H1 (cell line): ENCODE data around the gene ST3GAL3. TPM values are rescaled to one million over a fixed set of nuclear protein-coding genes. Genes with fewer than 3 reads are reported as not detected.

ENCODE experiments used
- ATF3 ChIP-seq: IDR thresholded peaks from 2 replicates; pipeline ENCODE4 v1.6.1; 2011; ENCODE audit warnings: low read depth, mild to moderate bottlenecking, low read length; ENCODE audit not compliant: insufficient read depth
- CHD1 ChIP-seq: IDR thresholded peaks from 2 replicates; pipeline ENCODE4 v1.6.1; 2012; ENCODE audit warnings: low read depth, low read length, improper control_type of control experiment
- CHD2 ChIP-seq: IDR thresholded peaks from 2 replicates; pipeline ENCODE4 v1.6.1; 2012; ENCODE audit warnings: low read length, improper control_type of control experiment
- CHD7 ChIP-seq: fragments of 300-600 bp; sonication (generic); IDR thresholded peaks from 2 replicates; pipeline ENCODE4 v1.7.1; 2012; ENCODE audit warnings: low read length, moderate library complexity, mild to moderate bottlenecking, inconsistent platforms; ENCODE audit not compliant: insufficient replicate concordance
- GABPA ChIP-seq: IDR thresholded peaks from 2 replicates; pipeline ENCODE4 v1.6.1; 2011; ENCODE audit warnings: mild to moderate bottlenecking, low read length, moderate library complexity, borderline replicate concordance; ENCODE audit not compliant: insufficient read depth
- HDAC2 ChIP-seq, 2 experiments: fragments of 300-600 bp in 1 of 2; sonication (generic) in 1 of 2; IDR thresholded peaks; 2 replicates each; pipeline ENCODE4 v1.6.1; 2011 to 2012; ENCODE audit warnings: low read depth in 2 of 2, low read length in 2 of 2, mild to moderate bottlenecking in 2 of 2, moderate library complexity in 2 of 2, borderline replicate concordance in 1 of 2, inconsistent platforms in 1 of 2
- MAFK ChIP-seq: IDR thresholded peaks from 2 replicates; pipeline ENCODE4 v1.6.1; 2012; ENCODE audit warnings: low read depth, mild to moderate bottlenecking, improper control_type of control experiment, low read length
- POLR2A ChIP-seq, 2 experiments: IDR thresholded peaks; 1 replicate in 1 of 2; 2 replicates in 1 of 2; pipeline ENCODE4 v1.6.1; 2011; ENCODE audit warnings: low read depth in 2 of 2, low read length in 2 of 2, mild to moderate bottlenecking in 2 of 2; ENCODE audit errors: control extremely low read depth in 1 of 2
- TBP ChIP-seq: IDR thresholded peaks from 2 replicates; pipeline ENCODE4 v1.6.1; 2011; ENCODE audit warnings: low read depth, low read length, improper control_type of control experiment
- TEAD4 ChIP-seq: IDR thresholded peaks from 2 replicates; pipeline ENCODE4 v1.6.1; 2012; ENCODE audit warnings: low read depth, low read length, inconsistent platforms, mixed read lengths
- polyA plus RNA-seq, 7 experiments: library from polyadenylated mRNA; depleted of rRNA in 3 of 7; stranded (reverse) in 5 of 7; unstranded in 2 of 7; fragments of >200 nt in 5 of 7; fragments of 200-250 nt in 2 of 7; gene quantifications; 1 replicate in 5 of 7; 2 replicates in 1 of 7; 4 replicates in 1 of 7; pipeline versions ENCODE4 v1.2.1 to v1.2.3, GENCODE V29; 2011 to 2013; ENCODE audit warnings: missing spikeins in 2 of 7, mixed read lengths in 2 of 7
- total RNA-seq: library from RNA; stranded (reverse); fragmentation: NEBNext Ultra II Directional; extraction: Animal tissue kit (Norgen Biotek cat#: 25700); gene quantifications from 2 replicates; pipeline ENCODE4 v1.2.1, GENCODE V29; 2021

Gene ST3GAL3
- total and polyA plus RNA-seq, 2 of the 8 experiments (the other 6 are each of a cell fraction or from before 2014, with no cell fraction given): 6.8 to 7.0 TPM

GRCh38 chr1:43902058-43902831 is 194.9 kb downstream of the ST3GAL3 start (continued):
- TF ChIP-seq CHD7: no peak
- TF ChIP-seq TBP: no peak
- TF ChIP-seq HDAC2 (IDR thresholded peaks at IDR 0.05; ENCODE audit: borderline replicate concordance in 1 of 2, low read depth in 2 of 2, low read length in 2 of 2): no peak
- TF ChIP-seq GABPA: no peak
- no peak for TF ChIP-seq CHD1
- no peak for TF ChIP-seq ATF3
- TF ChIP-seq MAFK: no peak
- no peak for TF ChIP-seq TEAD4
- TF ChIP-seq CHD2: no peak
- no peak for TF ChIP-seq POLR2A (IDR thresholded peaks at IDR 0.05; ENCODE audit: control extremely low read depth in 1 of 2, low read depth in 2 of 2, low read length in 2 of 2)
